RPMI7951 (cell line): Measurements from ENCODE around the gene TMEM127. TPM values are rescaled to one million over a fixed set of nuclear protein-coding genes. Genes with fewer than 3 reads are reported as not detected.
A peak's percentile ranks its signal among the peaks of the same experiment; 100 is the strongest.
"Not testable (repeated sequence)": the region's sequence is repeated elsewhere in the genome, so short reads cannot be mapped to it uniquely, and the experiment has no call there.

Experiments used
- DNase-seq: peaks from one replicate; pipeline ENCODE4 v3.0.0-alpha.2; 2012; ENCODE audit warnings: low read depth
- total RNA-seq: library from RNA; depleted of rRNA; stranded (reverse); fragments of >200 nt; shearing (Covaris generic); gene quantifications from 2 replicates; pipeline ENCODE4 v1.2.3, GENCODE V29; 2014

TMEM127 gene
- total RNA-seq, 1 experiment from 2014 or later = 21.3 TPM

GRCh38 chr2:96264086-96264485, 1.7 kb downstream of the TMEM127 start:
- DNase-seq = no peak

- DNase-seq = no peak
Measured at GRCh38 chr2:96262306-96262705, 3.5 kb downstream of the TMEM127 start.

DNA sequence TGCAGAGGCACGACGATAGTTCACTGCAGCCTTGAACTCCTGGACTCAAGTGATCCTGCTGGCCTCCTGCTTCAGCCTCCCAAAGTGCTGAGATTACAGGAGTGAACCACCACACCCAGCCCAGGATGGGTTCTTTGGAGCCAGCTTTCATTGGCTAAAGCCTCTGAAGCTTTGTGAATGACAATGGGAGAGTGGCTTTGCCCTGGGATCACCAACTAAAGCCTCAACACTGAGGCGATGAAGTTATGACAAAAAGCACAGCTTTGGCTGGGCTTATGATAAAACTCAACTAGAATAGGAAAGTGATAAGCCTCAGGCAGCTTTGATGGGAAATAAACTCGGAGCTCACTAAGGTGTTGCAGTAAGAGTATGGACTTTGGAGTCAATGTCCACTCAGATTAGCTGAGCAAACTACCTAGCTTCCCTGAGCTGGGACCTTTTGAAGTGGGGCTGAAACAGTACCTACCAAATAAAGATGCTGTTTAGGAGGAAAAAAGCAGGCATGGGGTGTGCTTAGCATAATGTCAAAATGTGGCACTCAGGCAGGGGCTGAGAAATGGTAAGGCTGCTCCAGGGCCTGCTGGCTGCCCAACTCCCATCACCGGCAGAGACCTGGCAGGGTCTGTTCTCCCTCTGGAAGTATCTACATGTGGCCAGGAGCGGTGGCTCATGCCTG, 4.3 kb downstream of the TMEM127 start:
- no peak for DNase-seq

DNA sequence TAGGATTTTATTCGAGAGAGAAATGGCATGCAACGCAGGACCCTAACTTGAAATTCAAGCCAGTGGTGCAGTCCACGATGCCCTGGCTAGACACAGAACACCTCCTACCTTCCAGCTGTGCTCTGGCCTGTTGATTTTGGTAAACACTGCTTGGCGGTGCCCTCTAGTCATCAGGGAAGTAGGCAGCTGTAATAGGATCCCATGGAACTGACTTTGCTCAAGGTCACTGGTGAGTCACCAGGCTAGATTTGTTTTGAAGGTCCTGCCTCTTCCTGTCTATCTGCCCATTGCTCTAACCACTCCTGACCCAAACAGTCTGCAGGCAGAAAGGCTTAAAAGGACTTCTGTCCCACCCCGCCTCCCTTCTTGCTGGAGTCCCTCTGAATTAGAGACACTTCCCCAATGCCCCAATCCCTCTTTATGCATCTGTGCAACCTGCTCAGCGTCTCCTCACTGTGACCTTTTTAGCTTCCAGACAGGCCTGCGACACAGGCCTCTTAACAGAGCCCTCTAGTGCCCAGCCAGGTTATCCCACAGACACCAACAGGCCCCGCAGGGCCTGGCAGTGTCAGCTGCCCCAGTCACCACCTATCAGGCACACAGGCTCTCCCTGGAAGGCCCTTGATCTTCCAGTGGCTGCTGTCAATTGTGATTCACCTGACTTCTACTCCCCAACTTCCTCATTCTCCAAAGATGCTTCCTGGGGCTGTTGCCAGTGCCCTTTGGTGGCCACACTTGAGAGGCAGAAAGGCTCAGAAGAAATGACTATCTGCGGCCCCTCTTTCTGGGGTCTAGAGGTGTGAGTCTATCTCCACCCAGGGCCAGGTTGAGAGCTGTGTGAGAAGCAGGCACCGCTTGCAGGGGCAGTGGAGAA, 5.2 kb downstream of the TMEM127 start:
- DNase-seq = peak; percentile 96

GRCh38 chr2:96259497-96259921, 6.3 kb downstream of the TMEM127 start:
- DNase-seq = no peak

GRCh38 chr2:96258166-96259022, 7.4 kb downstream of the TMEM127 start:
- no peak for DNase-seq

DNA sequence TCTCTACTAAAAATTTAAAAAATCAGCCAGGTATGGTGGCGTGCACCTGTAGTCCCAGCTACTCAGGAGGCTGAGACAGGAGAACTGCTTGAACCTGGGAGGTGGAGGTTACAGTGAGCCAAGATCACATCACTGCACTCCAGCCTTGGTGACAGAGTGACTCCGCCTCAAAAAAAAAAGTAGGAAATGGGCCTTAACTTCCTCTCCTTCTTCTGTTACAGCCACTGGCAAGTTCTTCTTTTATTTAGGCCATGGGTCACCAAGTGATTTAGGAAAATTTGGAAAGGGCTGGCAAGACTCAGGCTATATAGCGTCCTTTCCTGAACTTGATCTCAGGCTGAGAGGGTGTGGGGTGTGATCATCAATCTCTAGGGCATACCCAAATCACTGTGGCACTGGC, 8.1 kb downstream of the TMEM127 start:
- not testable (repeated sequence) for DNase-seq

DNA sequence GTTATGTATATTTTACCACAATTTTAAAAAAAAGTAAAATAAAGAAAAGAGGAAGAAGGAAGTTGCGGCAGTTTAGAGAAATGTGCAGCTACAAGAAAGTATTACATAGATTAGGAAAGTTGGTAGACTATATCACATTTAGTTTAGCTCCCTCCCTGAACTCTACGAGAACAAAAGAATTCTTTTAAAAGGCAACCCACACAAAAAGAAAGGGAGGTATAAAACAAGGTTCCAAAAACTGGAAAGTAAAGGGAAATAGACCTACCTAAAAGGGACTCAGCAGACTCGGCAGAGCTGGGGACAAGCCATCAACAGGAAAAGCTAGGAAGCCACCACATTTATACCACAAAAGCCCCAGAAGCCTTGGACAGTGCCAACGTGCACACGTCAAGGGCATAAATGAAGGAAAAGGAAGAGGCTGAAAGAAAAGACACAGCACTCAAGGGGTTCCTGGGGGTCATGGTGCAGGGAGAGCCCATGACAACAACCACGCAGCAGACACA, 9.1 kb downstream of the TMEM127 start:
- DNase-seq = no peak

GRCh38 chr2:96254571-96254970, 11.2 kb downstream of the TMEM127 start:
- no peak for DNase-seq

GRCh38 chr2:96253006-96253405, 12.8 kb downstream of the TMEM127 start:
- no peak for DNase-seq

DNA sequence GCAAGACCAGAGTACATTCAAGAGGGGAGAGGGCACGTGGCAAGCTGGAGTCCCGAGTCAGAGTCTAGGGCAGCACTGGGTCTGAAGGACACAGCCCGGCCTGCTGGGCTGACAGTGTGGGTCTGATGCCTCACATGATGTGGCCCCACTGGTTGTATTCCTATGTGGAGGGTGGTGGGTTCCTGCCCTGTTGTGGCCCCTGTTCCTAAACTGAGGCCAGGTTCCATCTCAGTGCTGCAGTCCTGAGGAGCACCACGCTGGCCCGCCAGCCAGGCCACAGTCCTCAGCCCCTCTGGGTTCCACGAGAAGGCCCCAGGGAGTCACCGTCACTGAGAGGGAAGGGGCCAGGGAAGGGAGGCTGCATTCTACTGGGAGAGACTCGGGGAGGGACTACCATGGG, 13.3 kb downstream of the TMEM127 start:
- no peak for DNase-seq

- peak; percentile 99 for DNase-seq
Measured at GRCh38 chr2:96251721-96252292, 14.0 kb downstream of the TMEM127 start.

- no peak for DNase-seq
Measured at GRCh38 chr2:96250188-96250587, 15.6 kb downstream of the TMEM127 start.

GRCh38 chr2:96249654-96250053, 16.1 kb downstream of the TMEM127 start:
- DNase-seq = peak; percentile 82

DNA sequence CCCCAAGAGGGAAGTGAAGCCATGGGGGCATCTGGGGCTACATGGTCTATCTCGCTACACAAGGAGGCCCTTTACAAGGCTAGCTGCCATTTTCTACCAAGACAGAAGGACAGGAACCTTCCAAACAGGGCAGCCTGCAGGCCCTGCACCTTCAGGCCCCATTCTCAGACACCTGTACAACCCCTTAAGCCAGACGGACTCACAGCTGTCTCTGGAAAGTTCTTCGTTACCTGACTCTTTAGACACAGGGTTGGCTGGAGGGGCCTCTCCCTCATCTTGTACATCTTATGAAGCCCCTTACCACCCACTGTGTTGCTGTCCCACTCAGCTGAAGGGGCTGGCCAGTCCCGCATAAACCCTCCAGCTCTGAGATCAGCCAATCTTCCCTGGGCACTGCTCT, 17.2 kb downstream of the TMEM127 start:
- no peak for DNase-seq

GRCh38 chr2:96247896-96248295, 17.9 kb downstream of the TMEM127 start:
- DNase-seq = no peak

DNA sequence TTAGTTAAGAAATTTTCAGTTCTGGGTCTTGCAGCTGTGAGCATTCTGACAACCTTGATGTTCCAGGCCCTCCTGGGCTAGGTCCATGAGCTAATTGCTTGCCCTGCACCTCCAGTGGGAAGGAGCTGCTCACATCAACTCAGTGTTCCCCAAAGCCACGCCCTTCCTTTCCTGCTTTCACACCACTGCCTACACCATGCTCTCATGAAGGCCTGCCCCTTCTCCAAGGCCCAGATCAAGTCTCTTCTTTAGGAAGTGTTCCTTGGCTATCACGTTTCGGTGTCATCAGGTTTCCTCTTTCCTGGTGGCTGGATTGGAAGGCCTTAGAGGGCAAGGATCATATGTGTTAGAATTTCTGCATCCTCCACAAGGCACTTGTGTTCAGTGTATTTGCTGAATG, 18.8 kb downstream of the TMEM127 start:
- DNase-seq = no peak

DNA sequence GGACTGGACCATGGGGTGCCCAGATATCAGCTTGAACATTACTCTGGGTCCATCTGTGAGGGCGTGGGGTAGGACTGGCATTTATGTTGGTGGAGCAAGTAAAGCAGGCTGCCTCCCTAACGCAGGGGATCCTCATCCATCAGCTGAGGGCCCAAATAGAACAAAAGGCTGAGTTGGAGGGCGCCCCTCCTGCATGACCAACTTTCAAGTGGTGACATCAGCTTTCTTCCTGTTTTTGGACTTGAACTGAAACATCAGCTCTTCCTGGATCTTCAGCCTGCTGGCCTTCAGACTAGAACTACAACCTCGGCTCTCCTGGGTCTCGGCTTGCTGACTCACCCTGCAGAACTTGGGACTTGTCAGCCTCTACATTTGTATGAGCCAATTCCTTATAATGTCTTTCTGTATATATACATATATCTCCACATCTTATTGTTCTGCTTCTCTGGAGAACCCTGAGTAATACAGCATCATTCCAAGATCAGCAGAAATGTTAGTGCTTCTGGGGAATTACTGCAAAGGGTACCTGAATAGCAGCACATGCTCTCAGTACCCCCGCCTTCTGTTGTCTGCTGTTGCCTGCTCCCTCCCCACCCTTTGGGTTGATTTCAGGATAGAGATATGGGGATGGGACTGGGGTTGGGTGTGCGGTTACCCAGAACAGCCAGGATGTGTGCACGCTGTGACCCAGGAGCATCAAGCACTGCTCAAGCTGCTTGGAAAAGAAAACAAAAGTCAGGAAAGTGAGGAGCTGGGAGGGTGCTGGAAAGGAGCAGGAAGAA, 20.0 kb downstream of the TMEM127 start:
- no peak for DNase-seq

DNA sequence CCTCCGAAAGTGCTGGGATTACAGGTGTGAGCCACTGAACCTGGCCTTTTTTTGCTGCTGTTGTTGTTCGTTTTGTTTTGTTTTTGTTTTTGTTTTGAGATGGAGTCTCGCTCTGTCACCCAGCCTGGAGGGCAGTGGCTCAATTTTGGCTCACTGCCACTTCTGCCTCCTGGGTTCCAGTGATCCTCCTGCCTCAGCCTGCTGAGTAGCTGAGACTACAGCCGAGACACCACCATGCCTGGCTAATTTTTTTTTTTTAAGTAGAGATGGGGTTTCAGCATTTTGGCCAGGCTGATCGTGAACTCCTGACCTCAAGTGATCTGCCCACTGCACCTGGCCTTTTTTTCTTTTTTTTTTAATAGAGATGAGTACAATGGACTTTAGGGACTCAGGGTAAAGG, 22.0 kb downstream of the TMEM127 start:
- DNase-seq = no peak

DNA sequence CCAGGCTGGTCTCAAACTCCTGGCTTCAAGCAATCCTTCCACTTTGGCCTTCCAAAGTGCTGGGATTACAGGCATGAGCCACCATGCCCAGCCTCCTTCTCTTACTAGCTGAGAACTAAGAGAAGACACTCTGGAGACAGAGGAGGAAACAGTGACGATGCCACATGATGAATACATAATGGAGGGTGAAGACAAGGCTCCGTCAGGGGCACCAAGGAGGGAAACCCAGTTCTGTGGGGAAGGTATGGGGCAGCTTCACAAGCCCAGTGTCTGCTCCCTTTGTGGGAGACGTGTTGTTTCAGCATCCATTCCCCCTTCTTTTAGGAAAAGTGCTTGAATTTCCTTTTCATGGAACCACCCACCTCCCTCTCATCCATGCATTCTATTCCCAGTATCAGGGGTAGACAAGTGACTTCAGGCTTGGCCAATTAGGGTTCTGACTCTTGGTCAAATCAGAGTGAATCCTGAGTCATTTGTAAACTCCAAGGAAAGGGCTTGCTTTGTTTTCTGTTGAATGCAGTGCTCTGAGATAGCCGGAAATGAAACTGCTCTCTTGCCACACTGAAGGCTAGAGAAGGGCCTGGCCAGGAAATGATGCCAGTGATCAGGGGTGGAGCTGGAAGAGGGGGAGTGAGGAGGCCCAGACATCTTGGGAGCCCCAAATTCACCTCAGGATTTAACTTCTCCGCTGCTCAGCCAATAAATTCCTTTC, 23.7 kb downstream of the TMEM127 start:
- DNase-seq = peak; percentile 88
